GM18505 (cell line): ENCODE measurements around the gene EGFL8.

Experiments
- ATAC-seq: cut with Tn5 transposase; IDR thresholded peaks from one replicate; pipeline ENCODE4 v1.9.1; 2021; ENCODE audit not compliant: unreplicated experiment
- POLR2A ChIP-seq: IDR thresholded peaks from 4 replicates; pipeline ENCODE4 v1.6.1; 2011; ENCODE audit warnings: borderline replicate concordance; ENCODE audit not compliant: insufficient read depth, insufficient read length; ENCODE audit errors: extremely low read depth

The EGFL8 gene

DNA sequence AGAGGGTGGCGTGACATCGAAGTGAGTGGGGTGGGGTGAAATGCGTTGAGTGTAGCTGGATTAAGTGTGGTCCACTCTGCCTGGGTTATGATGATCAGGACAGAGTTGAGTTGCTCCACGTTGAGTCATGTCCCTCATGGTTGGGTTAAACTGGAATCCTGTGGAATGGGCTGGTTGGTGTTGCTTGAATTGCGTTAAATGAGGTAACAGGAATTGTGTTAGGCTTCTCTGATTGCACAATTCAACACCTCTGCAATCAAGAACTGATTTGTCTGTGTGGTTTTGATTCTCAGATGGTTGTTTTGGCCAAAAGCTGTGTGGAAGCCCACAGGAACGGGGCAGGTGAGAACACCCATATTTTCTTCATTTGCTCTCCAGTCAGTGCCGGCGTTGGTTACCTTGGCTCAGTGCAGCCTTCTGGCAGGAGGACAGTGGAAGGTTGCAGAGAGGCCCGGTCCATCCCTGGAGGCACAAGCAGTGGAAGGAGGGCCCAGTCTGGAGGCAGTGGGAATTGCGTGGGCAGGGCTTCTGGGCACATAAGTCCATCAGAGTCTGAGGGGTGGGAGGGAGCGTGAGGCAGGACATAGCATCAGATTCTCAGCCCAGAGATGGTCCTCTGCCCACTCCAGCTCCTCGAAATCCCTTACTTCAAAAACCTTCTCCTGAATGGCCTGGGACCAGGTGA lies 47.8 kb downstream of the EGFL8 start:
- no peak for TF ChIP-seq POLR2A
- no peak for ATAC-seq

DNA sequence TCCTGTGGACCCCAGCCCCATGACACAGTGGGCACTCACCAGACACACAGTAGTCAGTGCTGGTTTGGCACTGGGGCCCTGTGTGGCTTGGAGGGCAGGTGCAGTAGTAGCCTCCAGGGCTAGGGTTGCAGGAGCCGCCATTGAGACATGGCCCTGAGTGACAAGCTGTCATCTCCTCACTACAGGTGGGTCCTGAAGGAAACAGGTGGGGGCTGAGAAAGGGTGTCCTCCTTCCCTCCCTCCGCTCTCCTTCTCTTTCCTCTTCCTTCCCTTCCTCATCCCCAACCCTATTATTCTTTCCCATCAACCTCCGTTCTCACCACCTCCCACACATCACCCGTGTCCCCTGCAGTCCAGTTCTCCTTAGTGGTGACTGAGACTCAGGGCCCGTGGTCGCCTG lies 49.3 kb downstream of the EGFL8 start:
- no peak for TF ChIP-seq POLR2A
- ATAC-seq: no peak

DNA sequence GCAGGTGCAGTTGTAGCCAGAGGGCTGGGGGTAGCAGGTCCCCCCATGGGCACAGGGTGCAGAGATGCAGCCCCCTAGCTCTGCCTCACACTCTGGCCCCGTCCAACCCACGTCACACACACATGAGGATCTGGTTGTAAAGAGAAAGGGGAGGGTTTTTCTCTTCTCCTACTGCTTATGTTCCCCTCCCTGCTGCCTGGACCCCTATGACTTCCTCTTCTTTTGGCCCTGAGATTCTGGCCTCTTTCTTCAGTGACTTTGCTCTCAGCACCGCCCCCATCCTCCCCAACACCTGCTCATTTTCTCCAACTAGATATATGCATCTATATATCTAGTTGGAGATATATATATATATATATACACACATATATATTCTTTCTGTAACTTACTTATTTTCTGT lies 49.7 kb downstream of the EGFL8 start:
- TF ChIP-seq POLR2A: no peak
- no peak for ATAC-seq

DNA sequence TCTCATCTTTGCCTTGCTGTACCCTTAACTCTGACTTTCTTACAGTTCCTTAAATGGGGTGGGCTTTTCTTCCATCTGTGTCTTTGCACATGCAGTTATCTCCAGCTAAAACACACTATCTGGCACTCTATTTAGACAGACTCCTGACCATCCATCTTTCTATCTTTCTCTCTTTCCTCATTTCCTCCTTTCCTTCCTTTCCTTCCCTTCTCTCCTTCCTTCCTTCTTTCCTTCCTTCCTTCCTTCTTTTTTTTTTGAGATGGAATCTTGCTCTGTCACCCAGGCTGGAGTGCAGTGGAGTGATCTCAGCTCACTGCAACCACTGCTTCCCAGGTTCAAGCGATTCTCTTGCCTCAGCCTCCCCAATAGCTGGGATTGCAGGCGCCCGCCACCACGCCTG lies 51.2 kb downstream of the EGFL8 start:
- no peak for TF ChIP-seq POLR2A
- no peak for ATAC-seq

DNA sequence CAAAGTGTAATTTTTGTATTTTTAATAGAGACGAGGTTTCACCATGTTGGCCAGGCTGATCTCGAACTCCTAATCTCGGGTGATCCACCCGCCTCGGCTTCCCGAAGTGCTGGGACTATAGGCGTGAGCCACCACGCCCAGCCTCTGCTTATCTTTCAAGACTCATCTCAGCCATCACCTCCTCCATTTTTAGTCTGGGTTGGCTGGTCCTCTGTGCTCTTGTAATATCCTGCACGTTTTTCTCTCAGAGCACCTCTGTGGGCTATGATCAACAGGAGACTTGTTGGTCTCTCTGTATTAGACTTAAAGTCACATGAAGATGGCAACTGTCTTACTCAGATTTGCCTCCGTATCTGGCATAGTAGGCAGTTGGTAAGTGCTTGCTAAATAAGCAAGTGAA lies 51.9 kb downstream of the EGFL8 start:
- TF ChIP-seq POLR2A: no peak
- ATAC-seq: no peak

DNA sequence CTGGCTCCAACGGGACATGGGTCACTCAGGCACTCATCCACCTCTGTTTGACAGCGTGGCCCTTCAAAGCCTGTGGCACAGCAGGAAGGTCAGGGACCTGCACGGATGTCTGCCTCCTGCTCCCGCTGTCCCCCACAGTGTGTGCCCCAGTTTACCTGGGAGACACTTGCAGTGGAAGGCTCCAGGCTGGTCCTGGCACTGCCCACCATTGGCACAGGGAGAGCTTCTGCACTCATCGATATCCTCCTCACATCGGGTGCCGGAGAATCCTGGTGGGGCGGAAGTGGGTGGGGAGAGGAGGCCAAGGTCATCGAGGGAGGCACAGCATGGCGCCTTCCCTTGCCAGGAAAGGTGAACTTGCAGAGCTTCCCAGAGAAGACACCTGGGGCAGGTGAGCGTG lies 52.6 kb downstream of the EGFL8 start:
- TF ChIP-seq POLR2A: no peak
- ATAC-seq: no peak
